Breast epithelium (tissue), 4 donors: ENCODE results near the gene MYDGF. TPM values are rescaled to one million over a fixed set of nuclear protein-coding genes. Genes with fewer than 3 reads are reported as not detected.

Experiments
- DNase-seq, 2 donors: peaks; one replicate each; pipeline ENCODE4 v3.0.0-alpha.2; 2019; ENCODE audit warnings: low spot score in 2 of 2
- H3K27ac ChIP-seq, 2 donors: fragments of 200-600 bp; sonication (generic) in 1 of 2; one replicate each; pipeline ENCODE4 v1.5.1; 2016 to 2019; ENCODE audit warnings: mild to moderate bottlenecking in 1 of 2
- H3K27me3 ChIP-seq, 2 donors: fragments of 200-600 bp; sonication (generic) in 1 of 2; one replicate each; pipeline versions ENCODE4 v1.5.1 to v1.6.0; 2017 to 2019; ENCODE audit warnings: control low read depth in 1 of 2, mild to moderate bottlenecking in 1 of 2
- H3K36me3 ChIP-seq: fragments of 200-600 bp; one replicate; pipeline ENCODE4 v1.5.1; 2019
- H3K4me1 ChIP-seq, 2 donors: fragments of 200-600 bp; sonication (generic); one replicate each; pipeline ENCODE4 v1.5.1; 2016 to 2019; ENCODE audit warnings: control low read depth in 1 of 2
- H3K4me3 ChIP-seq, 3 donors: fragments of 200-600 bp; sonication (generic); 1 replicate in 2 of 3; 2 replicates in 1 of 3; pipeline ENCODE4 v1.5.1; 2016 to 2019; ENCODE audit warnings: mild to moderate bottlenecking in 3 of 3, moderate library complexity in 2 of 3
- H3K9me3 ChIP-seq, 2 donors: fragments of 200-600 bp; sonication (generic) in 1 of 2; one replicate each; pipeline ENCODE4 v1.5.1; 2016 to 2019; ENCODE audit warnings: control low read depth in 1 of 2
- POLR2A ChIP-seq: fragments of 450-650 bp; IDR thresholded peaks from one replicate; pipeline ENCODE4 v1.6.1; 2016; ENCODE audit warnings: antibody characterized with exemption, mild to moderate bottlenecking, moderate library complexity
- POLR2AphosphoS5 ChIP-seq, 3 donors: sonication (generic); formaldehyde crosslinking; IDR thresholded peaks; one replicate each; pipeline ENCODE4 v1.6.1; 2017; ENCODE audit warnings: antibody characterized with exemption in 3 of 3
- intact Hi-C: fragments of 100-400 bp; cut with DNase I; formaldehyde crosslinking; loops from one replicate; pipeline ENCODE4 v1.15.1; 2023; ENCODE audit warnings: low total_unique reads
- total RNA-seq, 3 donors: library from RNA; depleted of rRNA; stranded (reverse); fragments of >200 nt; gene quantifications; one replicate each; pipeline ENCODE4 v1.1.0, GENCODE V29; 2016
- TF ChIP-seq, protein P1 (sequence below), 3 donors: fragments of 450-650 bp; IDR thresholded peaks; one replicate each; pipeline ENCODE4 v1.5.1; 2016 to 2017; ENCODE audit warnings: antibody characterized with exemption in 3 of 3, mild to moderate bottlenecking in 3 of 3, moderate library complexity in 3 of 3

MYDGF gene
- total RNA-seq, 3 donors from 2014 or later = 36.3 to 55.1 (median 42.1) TPM

DNA sequence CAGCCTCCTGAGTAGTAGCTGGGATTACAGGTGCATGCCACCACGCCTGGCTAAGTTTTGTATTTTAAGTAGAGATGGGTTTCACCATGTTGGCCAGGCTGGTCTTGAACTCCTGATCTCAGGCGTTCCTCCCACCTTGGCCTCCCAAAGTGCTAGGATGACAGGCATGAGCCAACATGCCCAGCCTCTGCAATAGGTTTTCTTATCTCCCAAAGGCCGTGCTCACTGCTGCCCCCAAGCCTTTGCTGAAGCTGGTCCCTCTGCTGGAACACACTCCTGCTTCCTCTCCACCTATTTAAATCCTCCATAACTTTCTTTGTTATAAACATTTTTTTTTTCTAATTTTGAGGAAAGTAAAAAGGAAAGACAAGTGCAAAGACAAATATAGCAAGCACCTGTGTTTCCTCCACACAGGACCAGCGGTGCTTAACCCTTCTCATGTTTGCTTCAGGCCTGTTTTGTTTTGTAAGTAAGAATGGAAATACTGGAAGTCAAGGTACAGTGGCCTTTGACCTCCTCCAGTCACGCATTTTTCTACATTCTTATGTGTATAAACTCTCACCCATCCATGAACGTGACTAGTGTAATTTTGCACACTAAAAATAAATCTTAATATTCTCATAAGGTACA lies 45.3 kb downstream of the MYDGF start:
- H3K27me3 ChIP-seq = peaks cover 0 to 15% of the 10 kb centered on the region in 2 donors
- no peak overlapping the region for H3K4me3 ChIP-seq
- H3K9me3 ChIP-seq = no peaks in the 10 kb centered on the region
- intact Hi-C loops = no loop called here
- TF ChIP-seq POLR2AphosphoS5 (IDR thresholded peaks at IDR 0.05) = no peak
- no peak for TF ChIP-seq POLR2A
- TF ChIP-seq, protein P1, sequence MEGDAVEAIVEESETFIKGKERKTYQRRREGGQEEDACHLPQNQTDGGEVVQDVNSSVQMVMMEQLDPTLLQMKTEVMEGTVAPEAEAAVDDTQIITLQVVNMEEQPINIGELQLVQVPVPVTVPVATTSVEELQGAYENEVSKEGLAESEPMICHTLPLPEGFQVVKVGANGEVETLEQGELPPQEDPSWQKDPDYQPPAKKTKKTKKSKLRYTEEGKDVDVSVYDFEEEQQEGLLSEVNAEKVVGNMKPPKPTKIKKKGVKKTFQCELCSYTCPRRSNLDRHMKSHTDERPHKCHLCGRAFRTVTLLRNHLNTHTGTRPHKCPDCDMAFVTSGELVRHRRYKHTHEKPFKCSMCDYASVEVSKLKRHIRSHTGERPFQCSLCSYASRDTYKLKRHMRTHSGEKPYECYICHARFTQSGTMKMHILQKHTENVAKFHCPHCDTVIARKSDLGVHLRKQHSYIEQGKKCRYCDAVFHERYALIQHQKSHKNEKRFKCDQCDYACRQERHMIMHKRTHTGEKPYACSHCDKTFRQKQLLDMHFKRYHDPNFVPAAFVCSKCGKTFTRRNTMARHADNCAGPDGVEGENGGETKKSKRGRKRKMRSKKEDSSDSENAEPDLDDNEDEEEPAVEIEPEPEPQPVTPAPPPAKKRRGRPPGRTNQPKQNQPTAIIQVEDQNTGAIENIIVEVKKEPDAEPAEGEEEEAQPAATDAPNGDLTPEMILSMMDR (IDR thresholded peaks at IDR 0.05) = no peak
- H3K36me3 ChIP-seq = no peaks in the 10 kb centered on the region
- H3K4me1 ChIP-seq = no peaks in the 10 kb centered on the region
- DNase-seq = no peak
- no peak overlapping the region for H3K27ac ChIP-seq

DNA sequence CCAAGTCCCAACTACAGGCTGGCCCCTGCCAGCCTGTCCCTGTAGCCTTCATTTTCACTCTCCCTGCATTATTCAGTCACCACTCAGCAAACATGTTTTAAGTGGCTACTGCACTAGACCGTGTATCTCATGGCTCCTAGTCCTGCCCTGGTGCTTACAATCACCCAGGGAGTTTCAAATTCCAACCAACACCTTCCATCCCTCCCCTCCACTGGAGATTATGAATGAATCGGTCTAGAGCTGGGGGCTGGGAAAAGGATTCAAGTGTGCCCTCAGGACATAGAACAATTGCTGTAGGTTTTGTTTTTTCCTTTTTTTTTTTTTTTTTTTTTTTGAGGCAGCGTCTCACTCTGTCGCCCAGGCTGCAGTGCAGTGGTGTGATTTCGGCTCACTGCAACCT lies 45.8 kb downstream of the MYDGF start:
- Histone ChIP-seq H3K36me3 (no peaks in the 10 kb centered on the region), H3K27me3 (peaks cover 0 to 20% of the 10 kb centered on the region in 2 donors), H3K4me3 (no peak overlapping the region), H3K4me1 (no peaks in the 10 kb centered on the region), H3K9me3 (no peaks in the 10 kb centered on the region), H3K27ac (no peak overlapping the region)
- intact Hi-C loops = no loop called here
- no peak for DNase-seq
- TF ChIP-seq POLR2AphosphoS5 (IDR thresholded peaks at IDR 0.05) (no peak), POLR2A (no peak)
- TF ChIP-seq, protein P1 (IDR thresholded peaks at IDR 0.05) = no peak

DNA sequence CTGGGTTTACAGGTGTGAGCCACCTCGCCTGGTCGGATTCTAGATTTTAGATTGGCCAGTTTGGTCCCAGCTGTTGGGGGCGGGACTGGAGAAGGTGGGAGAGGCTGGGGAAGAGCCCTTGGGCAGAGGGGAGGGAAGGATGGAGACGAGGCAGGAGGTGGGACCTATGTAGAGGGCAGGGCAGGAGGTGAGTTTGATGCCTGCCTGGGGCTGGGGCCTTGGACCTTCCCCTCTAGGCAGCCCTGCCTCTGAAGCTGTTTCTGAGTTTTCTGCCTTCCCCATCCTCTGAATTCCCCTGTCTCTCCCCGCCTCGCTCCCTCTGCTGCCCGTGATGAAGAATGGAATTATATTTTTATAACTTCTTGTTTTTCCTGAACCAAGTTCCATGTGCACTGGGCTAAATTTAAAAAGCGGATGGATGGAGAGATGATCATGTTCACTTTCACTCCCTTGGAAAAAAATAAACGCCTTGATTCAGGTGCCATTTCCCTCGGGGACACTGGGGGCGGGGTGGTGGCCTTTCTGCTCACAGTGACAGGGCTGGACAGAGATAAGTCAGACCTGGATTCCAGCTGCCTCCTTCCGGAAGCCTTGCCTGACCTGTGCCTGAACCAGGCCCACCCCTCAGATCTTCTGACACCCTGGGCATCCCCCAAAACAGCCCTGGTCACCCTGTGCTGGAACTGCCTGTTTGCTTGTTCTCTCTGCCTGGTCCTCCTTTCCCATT lies 47.3 kb downstream of the MYDGF start:
- no peaks in the 10 kb centered on the region for H3K9me3 ChIP-seq
- TF ChIP-seq, protein P1 (IDR thresholded peaks at IDR 0.05) = no peak
- no peak for TF ChIP-seq POLR2A
- no peak for TF ChIP-seq POLR2AphosphoS5 (IDR thresholded peaks at IDR 0.05)
- no peak overlapping the region for H3K27ac ChIP-seq
- no peak overlapping the region for H3K4me3 ChIP-seq
- H3K27me3 ChIP-seq = peaks cover 0 to 20% of the 10 kb centered on the region in 2 donors
- intact Hi-C loops = no loop called here
- no peak for DNase-seq
- no peaks in the 10 kb centered on the region for H3K36me3 ChIP-seq
- H3K4me1 ChIP-seq = no peaks in the 10 kb centered on the region

DNA sequence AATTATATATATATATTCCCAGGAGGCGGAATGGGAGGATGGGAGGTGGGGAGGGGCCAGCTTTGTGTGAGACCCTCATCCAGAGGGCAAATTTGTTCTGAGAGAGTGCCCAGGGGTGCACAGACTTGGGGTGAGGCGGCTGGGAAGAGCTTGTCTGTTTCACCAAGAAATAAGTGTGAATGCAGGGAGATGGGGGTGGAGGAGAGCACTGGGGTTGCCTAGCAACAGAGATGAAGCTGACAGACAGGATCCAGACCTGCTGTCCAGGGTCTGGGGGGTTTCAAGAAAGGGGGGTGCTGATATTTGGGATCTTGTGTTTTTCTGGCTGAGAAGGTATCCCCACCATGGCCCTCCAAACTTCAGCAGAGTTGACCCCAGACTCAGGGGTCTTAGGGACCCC lies 49.5 kb downstream of the MYDGF start:
- Histone ChIP-seq H3K27ac (no peak overlapping the region), H3K27me3 (peaks cover 0 to 20% of the 10 kb centered on the region in 2 donors), H3K36me3 (no peaks in the 10 kb centered on the region), H3K4me1 (no peaks in the 10 kb centered on the region), H3K4me3 (no peak overlapping the region), H3K9me3 (no peaks in the 10 kb centered on the region)
- TF ChIP-seq POLR2AphosphoS5 (IDR thresholded peaks at IDR 0.05) (no peak), POLR2A (no peak)
- TF ChIP-seq, protein P1 (IDR thresholded peaks at IDR 0.05) = no peak
- intact Hi-C loops = no loop called here
- DNase-seq = no peak

DNA sequence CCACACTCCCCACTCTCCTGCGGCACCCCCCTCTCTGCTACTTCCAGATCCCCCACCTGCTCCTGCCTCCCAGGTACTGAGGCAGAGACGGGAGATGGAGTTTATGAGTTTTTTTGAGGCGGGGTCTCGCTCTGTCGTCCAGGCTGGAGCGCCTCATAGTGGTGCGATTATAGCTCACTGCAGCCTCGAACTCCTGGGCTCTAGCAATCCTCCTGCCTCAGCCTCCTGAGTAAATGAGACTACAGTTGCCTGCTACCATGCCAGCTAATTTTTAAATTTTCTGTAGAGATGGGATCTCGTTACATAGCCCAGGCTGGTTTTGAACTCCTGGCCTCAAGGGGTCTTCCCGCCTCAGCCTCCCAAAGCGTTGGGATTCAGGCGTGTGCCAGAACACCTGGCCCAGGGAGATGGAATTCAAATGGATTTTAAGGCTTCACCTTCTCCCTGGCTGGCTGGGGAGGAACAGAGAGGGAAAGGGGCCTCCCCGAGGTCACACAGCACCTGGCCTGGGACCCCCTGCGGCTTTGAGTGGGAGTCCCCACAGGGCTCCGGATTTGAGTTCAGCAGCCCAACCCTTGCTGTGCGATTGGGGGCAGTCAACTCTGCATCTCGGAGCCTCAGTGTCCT lies 50.4 kb downstream of the MYDGF start:
- intact Hi-C loops = no loop called here

More for the DNA sequence above, 50.4 kb downstream of the MYDGF start:
- H3K9me3 ChIP-seq = no peaks in the 10 kb centered on the region
- no peaks in the 10 kb centered on the region for H3K4me1 ChIP-seq
- no peak overlapping the region for H3K4me3 ChIP-seq
- no peaks in the 10 kb centered on the region for H3K36me3 ChIP-seq
- H3K27me3 ChIP-seq = peaks cover 0 to 20% of the 10 kb centered on the region in 2 donors
- no peak for TF ChIP-seq POLR2A
- TF ChIP-seq, protein P1 (IDR thresholded peaks at IDR 0.05) = no peak
- no peak for TF ChIP-seq POLR2AphosphoS5 (IDR thresholded peaks at IDR 0.05)
- DNase-seq = no peak
- H3K27ac ChIP-seq = no peak overlapping the region
